ENCODE measurements around the gene TMCO4.

The TMCO4 gene

GRCh38 chr1:19754482-19754881, 45.2 kb downstream of the TMCO4 start:
- ATAC-seq = no peak
- TF ChIP-seq SNAI2 (CRISPR knock-in tag; IDR thresholded peaks at IDR 0.05) (no peak), TCF4 (CRISPR knock-in tag; IDR thresholded peaks at IDR 0.05; ENCODE audit: borderline replicate concordance) (no peak), TSHZ2 (CRISPR knock-in tag; IDR thresholded peaks at IDR 0.05) (no peak)

DNA sequence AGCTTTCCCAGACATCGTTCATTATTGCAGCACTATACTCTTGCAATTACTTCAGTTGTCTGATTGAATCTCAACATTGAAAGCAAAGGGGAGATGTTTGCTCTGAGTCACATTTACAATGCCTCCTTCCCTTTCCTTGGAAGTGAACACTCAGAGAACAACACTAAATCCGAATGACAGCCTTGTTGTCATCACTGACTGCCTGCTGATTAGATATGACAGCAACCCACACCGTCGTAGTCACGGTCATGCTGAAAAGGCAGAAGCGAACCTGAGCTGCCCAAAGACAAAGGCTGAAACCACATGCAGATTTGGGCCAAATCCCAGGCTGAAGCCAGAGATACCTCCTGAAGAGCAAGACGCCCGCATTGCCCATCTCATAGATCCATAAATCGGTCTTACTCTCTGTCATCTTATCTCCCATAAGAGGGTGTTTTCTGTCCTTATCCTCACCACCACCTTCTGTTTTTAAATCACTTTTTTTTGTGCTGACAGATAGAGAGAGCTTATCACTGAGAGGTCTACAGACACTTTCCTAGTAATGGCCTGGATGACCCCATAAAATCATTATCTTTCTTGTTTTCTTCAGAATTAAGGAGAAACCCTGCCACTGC, 47.5 kb downstream of the TMCO4 start:
- TF ChIP-seq POU6F1 (CRISPR knock-in tag; IDR thresholded peaks at IDR 0.05; ENCODE audit: borderline replicate concordance, low read depth) = no peak
- TF ChIP-seq SNAI2 (CRISPR knock-in tag; IDR thresholded peaks at IDR 0.05) = no peak
- no peak for TF ChIP-seq RARB (CRISPR knock-in tag; IDR thresholded peaks at IDR 0.05)
- no peak for TF ChIP-seq ZNF70 (CRISPR knock-in tag; IDR thresholded peaks at IDR 0.05)
- no peak for TF ChIP-seq ARNTL (CRISPR knock-in tag; IDR thresholded peaks at IDR 0.05; ENCODE audit: borderline replicate concordance, low read depth)
- no peak for TF ChIP-seq CSRNP3 (CRISPR knock-in tag; IDR thresholded peaks at IDR 0.05)
- no peak for TF ChIP-seq TCF4 (CRISPR knock-in tag; IDR thresholded peaks at IDR 0.05; ENCODE audit: borderline replicate concordance)
- TF ChIP-seq ISL1 (CRISPR knock-in tag; IDR thresholded peaks at IDR 0.05) = peak; percentile 60; the same call in 1 of the 2 replicates
- no peak for TF ChIP-seq CREB5 (CRISPR knock-in tag; IDR thresholded peaks at IDR 0.05; ENCODE audit: low read depth)
- TF ChIP-seq ZFP3 (CRISPR knock-in tag; IDR thresholded peaks at IDR 0.05) = peak; percentile 33; the same call in 1 of the 2 replicates
- TF ChIP-seq CSDC2 (CRISPR knock-in tag; IDR thresholded peaks at IDR 0.05) = no peak
- no peak for TF ChIP-seq BACH2 (CRISPR knock-in tag; IDR thresholded peaks at IDR 0.05; ENCODE audit: borderline replicate concordance)
- TF ChIP-seq ZC3H10 (CRISPR knock-in tag; IDR thresholded peaks at IDR 0.05) = no peak
- peak; percentile 43; the same call in 2 of the 3 replicates for ATAC-seq

DNA sequence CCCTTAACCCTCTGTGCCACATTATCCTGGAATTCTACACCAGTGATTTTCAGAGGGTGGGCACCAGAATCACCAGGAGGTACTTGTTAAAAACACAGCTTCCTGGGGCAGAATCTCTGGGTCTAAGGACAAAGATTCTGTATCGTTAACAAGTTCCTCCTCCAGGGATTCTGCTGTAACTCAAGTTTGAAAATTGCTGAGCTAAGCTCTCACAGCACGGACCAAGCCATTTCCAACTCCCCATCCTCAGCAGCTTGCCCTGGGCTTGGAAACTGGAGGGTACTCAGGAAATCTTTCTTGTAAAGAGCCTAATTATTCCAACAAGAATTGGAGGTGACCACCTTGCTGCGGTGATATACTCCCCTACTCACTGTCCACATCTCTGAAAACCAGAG, 48.8 kb downstream of the TMCO4 start:
- ATAC-seq = no peak
- TF ChIP-seq TOX (CRISPR knock-in tag; IDR thresholded peaks at IDR 0.05; ENCODE audit: borderline replicate concordance) (no peak), OSR1 (CRISPR knock-in tag; IDR thresholded peaks at IDR 0.05) (no peak), TSHZ2 (CRISPR knock-in tag; IDR thresholded peaks at IDR 0.05) (no peak)
